ENCODE data around the gene ABCA5.

ABCA5 gene, protein sequence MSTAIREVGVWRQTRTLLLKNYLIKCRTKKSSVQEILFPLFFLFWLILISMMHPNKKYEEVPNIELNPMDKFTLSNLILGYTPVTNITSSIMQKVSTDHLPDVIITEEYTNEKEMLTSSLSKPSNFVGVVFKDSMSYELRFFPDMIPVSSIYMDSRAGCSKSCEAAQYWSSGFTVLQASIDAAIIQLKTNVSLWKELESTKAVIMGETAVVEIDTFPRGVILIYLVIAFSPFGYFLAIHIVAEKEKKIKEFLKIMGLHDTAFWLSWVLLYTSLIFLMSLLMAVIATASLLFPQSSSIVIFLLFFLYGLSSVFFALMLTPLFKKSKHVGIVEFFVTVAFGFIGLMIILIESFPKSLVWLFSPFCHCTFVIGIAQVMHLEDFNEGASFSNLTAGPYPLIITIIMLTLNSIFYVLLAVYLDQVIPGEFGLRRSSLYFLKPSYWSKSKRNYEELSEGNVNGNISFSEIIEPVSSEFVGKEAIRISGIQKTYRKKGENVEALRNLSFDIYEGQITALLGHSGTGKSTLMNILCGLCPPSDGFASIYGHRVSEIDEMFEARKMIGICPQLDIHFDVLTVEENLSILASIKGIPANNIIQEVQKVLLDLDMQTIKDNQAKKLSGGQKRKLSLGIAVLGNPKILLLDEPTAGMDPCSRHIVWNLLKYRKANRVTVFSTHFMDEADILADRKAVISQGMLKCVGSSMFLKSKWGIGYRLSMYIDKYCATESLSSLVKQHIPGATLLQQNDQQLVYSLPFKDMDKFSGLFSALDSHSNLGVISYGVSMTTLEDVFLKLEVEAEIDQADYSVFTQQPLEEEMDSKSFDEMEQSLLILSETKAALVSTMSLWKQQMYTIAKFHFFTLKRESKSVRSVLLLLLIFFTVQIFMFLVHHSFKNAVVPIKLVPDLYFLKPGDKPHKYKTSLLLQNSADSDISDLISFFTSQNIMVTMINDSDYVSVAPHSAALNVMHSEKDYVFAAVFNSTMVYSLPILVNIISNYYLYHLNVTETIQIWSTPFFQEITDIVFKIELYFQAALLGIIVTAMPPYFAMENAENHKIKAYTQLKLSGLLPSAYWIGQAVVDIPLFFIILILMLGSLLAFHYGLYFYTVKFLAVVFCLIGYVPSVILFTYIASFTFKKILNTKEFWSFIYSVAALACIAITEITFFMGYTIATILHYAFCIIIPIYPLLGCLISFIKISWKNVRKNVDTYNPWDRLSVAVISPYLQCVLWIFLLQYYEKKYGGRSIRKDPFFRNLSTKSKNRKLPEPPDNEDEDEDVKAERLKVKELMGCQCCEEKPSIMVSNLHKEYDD (N-terminal part only)

DNA sequence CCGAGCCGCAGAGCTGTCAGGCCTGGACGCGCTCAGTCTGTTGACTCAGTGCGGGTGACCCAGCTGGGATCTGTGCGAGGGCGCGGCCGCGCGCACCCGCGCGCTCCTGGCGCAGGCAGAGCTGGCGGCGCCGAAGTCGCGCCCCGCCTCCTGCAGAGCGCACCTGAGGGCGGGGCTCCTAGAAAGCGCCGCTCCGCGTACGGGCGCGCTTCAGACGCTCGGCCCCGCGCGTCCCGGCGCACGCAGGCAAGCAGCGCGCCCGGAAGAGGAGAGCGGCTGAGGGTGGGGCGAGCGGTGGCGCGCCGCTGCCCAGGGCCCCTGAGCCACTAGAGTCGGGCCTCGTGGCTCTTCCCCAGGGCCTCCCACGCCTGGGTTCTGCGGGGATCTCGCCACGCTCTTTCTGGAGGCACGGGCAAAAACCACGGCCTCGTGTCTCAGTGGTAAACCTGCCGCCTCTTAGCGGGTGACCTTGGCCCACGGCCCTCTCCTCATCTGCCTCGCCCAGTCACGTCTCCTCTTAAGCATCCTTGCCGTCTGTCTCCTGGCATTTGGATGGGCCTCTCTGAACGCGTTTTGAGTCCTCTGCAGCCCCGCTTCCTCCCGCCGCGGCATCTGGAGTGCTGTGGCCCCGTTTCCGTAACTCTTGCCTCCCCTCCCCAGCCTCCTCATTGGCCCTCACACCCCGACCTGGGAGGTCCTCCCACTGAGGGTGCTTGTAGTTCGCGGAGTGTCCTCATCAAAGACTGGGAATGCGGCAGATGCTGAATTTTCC lies at the start of gene ABCA5:
TSS of gene ABCA5 (minus strand) at position 74 of the 772 bp plus-strand sequence. CDS start 12,718 bp downstream, outside the sequence.
- DNase-seq: peak; percentile 94 to 97 (median 95)

DNA sequence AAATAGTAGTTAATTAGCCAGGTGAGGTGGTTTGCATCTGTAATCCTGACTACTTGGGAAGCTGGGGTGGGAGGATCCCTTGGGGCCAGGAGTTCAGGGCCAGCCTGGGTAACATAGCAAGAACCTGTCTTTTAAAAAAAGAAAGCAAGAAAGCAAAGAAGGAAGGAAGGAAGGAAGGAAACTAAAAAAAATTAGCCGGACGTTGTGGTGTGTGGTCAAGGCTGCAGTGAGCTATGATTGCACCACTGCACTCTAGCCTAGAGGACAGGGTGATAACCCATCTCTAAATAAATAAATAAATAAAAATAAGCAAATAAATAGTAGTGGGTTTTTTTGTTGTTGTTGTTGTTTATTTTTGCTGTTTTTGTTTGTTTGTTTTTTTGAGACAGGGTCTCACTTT lies 48.3 kb upstream of the ABCA5 start:
- DNase-seq: no peak

DNA sequence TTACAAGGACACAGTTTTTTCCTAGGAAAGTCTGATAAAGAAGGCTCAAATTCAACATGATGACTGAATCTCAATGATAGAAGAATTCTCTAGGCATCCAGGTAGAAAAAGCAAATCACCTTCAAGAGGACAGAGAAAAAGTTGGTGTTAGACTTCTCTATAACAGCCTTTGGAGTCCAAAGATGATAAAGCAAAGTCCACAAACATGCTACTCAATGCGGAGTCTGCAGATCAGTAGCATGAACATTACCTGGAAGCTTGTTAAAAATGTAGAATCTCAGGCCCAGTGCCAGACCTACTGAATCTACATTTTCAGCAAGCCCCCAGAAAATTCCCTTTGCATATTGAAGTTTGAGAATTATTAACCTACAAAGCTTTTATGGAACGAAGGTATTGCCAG lies 46.1 kb upstream of the ABCA5 start:
- DNase-seq: no peak

DNA sequence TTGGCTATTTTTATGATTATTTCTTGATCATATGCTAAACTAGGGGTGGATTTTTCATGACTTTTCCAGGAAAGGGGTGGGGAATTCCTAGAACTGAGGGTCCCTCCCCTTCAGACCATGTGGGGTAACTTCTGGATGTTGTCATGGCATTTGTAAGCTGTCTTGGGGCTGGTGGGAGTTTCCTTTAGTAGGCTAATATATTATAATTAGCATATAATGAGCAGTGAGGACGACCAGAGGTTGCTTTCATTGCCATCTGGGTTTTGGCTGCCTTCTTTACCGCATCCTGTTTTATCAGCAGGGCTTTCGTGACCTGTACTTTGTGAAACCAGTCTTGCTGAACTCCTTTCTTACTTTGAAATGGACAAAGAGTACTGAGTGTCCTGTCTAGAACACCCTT lies 40.4 kb upstream of the ABCA5 start:
- DNase-seq: no peak

- no peak for DNase-seq
Observed at GRCh38 chr17:69363488-69364210, 36.7 kb upstream of the ABCA5 start.

DNA sequence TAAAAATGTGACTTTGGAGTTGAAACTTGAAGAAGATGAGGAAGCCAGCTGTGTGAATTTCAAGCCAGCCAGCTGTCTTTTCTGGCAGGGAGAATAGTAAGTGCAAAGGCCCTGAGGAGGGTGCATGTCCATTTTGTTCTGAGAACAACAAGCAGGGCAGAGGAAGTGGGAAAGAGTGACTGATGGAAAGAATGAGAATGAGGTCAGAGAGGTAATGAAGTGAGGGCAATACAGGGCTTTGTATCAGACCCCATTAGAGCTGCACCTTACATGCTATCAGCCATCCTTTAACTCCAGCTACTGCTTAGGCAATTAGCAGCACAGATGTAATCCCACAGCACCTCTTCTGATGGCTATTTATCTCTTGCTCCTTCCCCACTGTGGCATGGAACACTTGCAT lies 34.2 kb upstream of the ABCA5 start:
- no peak for DNase-seq

GRCh38 chr17:69358688-69359596 lies 32.0 kb upstream of the ABCA5 start:
- DNase-seq: peak in 1 of 3 experiments; percentile 52

GRCh38 chr17:69357701-69358100 lies 30.8 kb upstream of the ABCA5 start:
- no peak for DNase-seq

- no peak for DNase-seq
Observed at GRCh38 chr17:69356625-69357024, 29.7 kb upstream of the ABCA5 start.

DNA sequence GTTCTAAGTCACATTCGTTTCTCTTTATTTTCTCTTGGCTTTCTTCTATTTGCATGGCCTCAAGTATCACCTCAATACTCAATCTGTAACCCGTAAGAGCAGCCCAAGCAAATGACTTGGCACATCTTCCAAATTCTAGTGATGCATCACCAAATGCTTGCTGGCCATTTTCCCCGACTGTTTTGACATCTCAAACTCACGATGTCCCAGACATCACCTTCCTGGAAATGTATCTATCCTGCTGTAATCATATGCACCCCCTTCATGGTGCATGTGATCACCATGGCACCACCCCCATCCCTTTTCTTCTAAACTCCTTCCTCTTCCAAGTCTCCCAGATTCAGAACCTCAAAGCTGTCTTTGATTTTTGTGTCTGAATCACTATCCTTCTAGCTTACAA lies 24.0 kb upstream of the ABCA5 start:
- no peak for DNase-seq

DNA sequence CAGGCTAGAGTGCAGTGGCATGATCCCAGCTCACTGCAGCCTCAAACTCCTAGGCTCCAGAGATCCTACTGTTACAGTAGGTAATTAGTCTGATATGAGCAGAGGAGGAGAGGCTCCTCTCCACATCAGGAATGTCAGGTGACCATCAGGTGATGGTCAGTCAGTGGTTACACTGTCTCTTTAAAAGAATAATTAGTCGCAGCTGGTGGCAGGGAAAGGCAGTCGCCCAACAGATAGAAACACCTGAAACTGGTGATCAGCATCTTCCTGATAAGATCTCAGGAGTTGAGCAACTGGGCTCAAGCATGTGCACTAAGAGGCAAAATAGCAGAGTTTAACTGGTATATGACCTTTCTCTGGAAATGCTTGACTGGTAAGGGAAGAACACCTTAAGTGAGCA lies 21.5 kb upstream of the ABCA5 start:
- DNase-seq: no peak

DNA sequence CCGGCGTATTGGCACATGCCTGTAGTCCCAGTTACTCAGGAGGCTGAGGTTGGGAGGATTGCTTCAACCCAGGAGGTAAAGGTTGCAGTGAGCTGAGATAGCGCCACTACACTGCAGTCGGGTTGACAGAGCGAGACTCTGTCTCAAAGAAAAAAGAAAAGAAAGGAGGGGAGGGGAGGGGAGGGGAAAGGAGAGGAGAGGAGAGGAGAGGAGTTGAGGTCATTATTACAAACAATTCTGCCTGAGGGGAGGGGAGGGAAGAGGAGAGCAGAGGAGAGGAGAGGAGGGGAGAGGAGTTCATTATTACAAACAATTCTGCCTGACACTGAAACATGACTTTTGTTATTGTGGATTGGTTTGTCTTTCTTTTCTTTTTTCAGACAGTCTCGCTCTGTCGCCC lies 19.8 kb upstream of the ABCA5 start:
- no peak for DNase-seq

DNA sequence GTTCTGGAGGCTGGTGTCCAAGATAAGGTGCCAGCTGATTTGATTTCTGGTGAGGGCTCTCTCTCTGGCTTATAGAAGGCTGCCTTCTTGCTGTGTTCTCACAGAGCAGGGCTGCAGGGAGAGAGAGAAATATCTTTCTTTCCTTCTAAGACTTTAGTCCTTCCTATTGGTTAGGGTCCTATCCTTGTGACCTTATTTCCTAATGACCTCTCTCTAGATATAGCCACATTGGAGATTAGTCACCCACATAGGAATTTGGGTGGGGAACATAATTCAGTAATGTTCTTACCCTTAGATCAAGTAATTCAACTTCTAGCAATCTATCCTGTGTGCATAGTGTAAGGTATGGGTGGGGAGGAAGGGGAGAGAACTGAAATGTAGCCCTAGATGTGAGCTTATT lies 18.0 kb upstream of the ABCA5 start:
- DNase-seq: no peak

DNA sequence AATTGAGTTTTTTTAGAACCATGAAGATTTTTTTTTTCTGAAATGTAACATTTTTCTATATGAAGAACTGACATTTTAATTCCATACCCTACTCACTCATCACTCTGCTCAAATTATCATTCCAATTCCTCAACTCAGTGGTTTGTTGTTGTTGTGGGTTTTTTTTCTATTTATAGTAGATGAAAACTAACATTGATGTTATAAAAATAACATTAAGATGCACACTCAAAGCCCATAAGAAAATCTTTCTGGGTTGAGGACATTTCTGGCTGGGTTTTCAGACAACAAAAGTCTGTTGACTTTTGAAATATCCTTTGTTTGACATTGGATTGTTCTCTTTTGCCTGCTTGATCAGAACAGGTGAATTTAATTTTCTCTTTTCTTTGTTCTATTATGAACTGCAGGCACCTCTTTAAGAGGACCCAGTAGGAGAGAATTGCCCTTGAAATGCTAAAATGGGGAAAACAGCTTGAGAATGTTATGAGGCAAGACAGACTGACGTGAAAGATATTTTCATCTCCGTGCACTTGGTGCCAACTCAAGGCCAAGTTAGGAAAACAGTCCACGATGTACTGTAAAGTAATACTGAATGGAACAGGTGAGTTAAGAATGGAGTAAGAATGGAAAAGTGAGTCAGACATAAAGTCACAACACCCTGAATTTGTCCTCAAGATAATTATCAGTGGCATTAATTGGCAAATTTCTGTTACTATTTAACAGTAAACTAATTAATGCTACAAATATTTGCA lies 16.1 kb upstream of the ABCA5 start:
- DNase-seq: peak in 2 of 3 experiments; percentile 20 to 55

DNA sequence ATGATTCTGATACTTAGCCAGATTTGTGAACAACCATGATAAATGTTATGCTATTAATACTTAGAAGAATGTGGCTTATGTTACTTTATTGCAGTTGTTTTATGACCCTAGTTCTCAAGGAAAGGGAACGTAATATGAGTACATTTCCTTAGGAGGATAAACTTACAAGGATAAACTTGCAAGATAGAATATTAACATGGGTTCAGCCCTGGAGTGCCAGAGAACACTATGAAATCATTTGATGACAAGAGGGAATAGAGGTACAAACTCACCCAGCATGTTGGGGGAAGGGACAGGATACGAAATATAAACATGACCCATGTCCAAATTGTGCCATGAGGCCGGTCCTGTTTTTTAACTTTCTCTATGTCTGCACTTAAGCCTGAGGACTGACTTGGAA lies 13.0 kb upstream of the ABCA5 start:
- no peak for DNase-seq

- DNase-seq: no peak
Observed at GRCh38 chr17:69336996-69337395, 10.1 kb upstream of the ABCA5 start.

GRCh38 chr17:69336580-69336979 lies 9.6 kb upstream of the ABCA5 start:
- DNase-seq: no peak

DNA sequence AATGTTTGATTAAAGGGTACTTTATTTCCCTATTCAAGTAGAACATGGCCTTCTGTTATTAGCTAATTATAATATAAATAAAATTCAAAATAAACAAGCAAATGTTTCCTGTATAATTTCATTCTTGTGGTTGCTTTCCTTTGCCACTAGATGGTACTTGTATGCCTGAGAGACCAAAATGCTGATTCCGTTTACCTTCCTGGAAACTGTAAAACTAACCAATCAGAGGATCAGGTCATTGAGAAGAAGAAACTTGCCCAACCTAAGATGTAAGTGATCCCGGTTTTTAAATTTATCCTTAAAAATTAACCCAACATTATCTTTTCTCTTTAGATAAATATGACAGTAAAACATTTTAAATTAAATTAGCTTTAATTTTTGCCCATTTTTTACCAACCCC lies 8.1 kb upstream of the ABCA5 start:
- DNase-seq: peak in 1 of 3 experiments; percentile 42

DNA sequence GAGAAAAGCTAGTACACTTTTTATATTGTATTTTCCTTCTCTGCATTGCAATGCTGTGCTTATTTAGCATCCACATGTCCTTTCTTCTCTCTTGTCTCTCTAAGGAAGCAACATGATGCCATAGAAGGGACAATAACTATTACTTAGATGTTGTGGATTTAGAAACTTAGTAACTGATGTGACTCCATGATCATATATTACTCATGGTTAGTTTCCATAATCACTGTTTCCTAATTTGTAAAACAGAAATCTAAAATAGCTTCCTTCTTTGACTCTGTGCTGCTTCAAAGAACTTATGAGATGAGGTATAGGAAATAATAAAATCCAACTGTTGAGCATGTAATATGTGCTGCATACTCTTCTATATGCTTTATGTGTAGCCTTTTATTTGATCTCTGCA lies 6.6 kb upstream of the ABCA5 start:
- no peak for DNase-seq

DNA sequence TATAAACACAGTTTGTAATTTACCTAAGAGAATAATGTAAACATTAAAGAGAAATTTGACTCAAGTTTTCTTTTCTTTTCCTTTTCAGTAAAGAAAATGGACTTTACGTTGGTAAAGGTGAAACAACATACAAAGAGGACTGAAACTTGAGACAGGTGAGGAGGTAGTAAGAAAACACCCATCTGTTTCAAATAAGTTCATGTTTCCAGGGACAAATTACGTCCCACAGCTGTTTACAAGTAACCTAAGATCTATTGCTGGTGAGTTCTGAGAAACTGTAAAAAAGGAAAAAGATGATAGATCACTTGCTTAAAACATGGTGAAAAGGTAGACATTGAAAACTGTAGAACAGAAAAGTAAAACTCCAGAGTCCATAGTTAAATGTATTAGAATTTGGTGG lies 4.8 kb upstream of the ABCA5 start:
- DNase-seq: no peak
